HTERT RPE-1 (cell line): ENCODE results near the gene L3MBTL1.

Experiments used
- in situ Hi-C: fragments of 300-500 bp; cut with MboI; formaldehyde crosslinking; loops from 4 replicates; pipeline ENCODE4 v1.14.3; 2020; ENCODE audit warnings: low sequenced_read_pairs

The L3MBTL1 gene

GRCh38 chr20:43507150-43508080, at the start of gene L3MBTL1:
TSS of gene L3MBTL1 (plus strand) at chr20:43507697. CDS start at chr20:43513504, 5,807 bp downstream.
- in situ Hi-C loops, result no loop called here

- in situ Hi-C loops, result no loop called here
Measured at GRCh38 chr20:43458422-43458924, 49.0 kb upstream of the L3MBTL1 start.

- in situ Hi-C loops, result no loop called here
Measured at GRCh38 chr20:43459022-43459942, 48.2 kb upstream of the L3MBTL1 start.

GRCh38 chr20:43460172-43460829, 47.2 kb upstream of the L3MBTL1 start:
- in situ Hi-C loops, result no loop called here

GRCh38 chr20:43460830-43461200, 46.7 kb upstream of the L3MBTL1 start:
- in situ Hi-C loops, result no loop called here

- in situ Hi-C loops, result no loop called here
Measured at GRCh38 chr20:43461894-43462659, 45.4 kb upstream of the L3MBTL1 start.

- in situ Hi-C loops, result no loop called here
Measured at GRCh38 chr20:43462660-43463526, 44.6 kb upstream of the L3MBTL1 start.

- in situ Hi-C loops, result no loop called here
Measured at GRCh38 chr20:43463527-43464218, 43.8 kb upstream of the L3MBTL1 start.

GRCh38 chr20:43464219-43464790, 43.2 kb upstream of the L3MBTL1 start:
- in situ Hi-C loops, result no loop called here

GRCh38 chr20:43465625-43465943, 41.9 kb upstream of the L3MBTL1 start:
- in situ Hi-C loops, result no loop called here

GRCh38 chr20:43467589-43467988, 39.9 kb upstream of the L3MBTL1 start:
- in situ Hi-C loops, result no loop called here

GRCh38 chr20:43472671-43473380, 34.7 kb upstream of the L3MBTL1 start:
- in situ Hi-C loops, result no loop called here

- in situ Hi-C loops, result no loop called here
Measured at GRCh38 chr20:43473381-43473704, 34.2 kb upstream of the L3MBTL1 start.

- in situ Hi-C loops, result no loop called here
Measured at GRCh38 chr20:43477193-43477592, 30.3 kb upstream of the L3MBTL1 start.

- in situ Hi-C loops, result no loop called here
Measured at GRCh38 chr20:43477619-43478018, 29.9 kb upstream of the L3MBTL1 start.

GRCh38 chr20:43490038-43490437, 17.5 kb upstream of the L3MBTL1 start:
- in situ Hi-C loops, result no loop called here

- in situ Hi-C loops, result no loop called here
Measured at GRCh38 chr20:43492101-43492500, 15.4 kb upstream of the L3MBTL1 start.

GRCh38 chr20:43495388-43495787, 12.1 kb upstream of the L3MBTL1 start:
- in situ Hi-C loops, result no loop called here
